Measurements from ENCODE around the gene PTPRU.

Gene PTPRU

DNA sequence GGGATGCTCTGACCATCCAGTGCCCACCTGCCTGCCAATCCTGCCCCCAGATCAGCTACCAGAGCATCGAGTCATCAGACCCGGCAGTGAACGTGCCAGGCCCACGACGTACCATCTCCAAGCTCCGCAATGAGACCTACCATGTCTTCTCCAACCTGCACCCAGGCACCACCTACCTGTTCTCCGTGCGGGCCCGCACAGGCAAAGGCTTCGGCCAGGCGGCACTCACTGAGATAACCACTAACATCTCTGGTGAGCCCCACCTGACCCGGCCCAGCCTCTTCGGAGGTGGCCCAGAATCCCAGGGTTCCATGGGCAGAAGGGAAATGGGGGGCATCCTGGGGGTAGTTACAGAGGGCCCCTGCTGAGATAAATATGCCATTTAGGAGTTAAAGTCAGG lies 43.1 kb downstream of the PTPRU start:
- no peak overlapping the region for H3K4me3 ChIP-seq (ENCODE audit: low read depth, low read length)
- H3K79me2 ChIP-seq = no peaks in the 10 kb centered on the region
- no peaks in the 10 kb centered on the region for H3K4me1 ChIP-seq
- H3K9me3 ChIP-seq (ENCODE audit: control insufficient read depth, low read length) = no peaks in the 10 kb centered on the region
- no peak overlapping the region for H3K9ac ChIP-seq
- no peaks in the 10 kb centered on the region for H3K36me3 ChIP-seq (ENCODE audit: control insufficient read depth, insufficient read depth, low read length)
- TF ChIP-seq, protein P1, sequence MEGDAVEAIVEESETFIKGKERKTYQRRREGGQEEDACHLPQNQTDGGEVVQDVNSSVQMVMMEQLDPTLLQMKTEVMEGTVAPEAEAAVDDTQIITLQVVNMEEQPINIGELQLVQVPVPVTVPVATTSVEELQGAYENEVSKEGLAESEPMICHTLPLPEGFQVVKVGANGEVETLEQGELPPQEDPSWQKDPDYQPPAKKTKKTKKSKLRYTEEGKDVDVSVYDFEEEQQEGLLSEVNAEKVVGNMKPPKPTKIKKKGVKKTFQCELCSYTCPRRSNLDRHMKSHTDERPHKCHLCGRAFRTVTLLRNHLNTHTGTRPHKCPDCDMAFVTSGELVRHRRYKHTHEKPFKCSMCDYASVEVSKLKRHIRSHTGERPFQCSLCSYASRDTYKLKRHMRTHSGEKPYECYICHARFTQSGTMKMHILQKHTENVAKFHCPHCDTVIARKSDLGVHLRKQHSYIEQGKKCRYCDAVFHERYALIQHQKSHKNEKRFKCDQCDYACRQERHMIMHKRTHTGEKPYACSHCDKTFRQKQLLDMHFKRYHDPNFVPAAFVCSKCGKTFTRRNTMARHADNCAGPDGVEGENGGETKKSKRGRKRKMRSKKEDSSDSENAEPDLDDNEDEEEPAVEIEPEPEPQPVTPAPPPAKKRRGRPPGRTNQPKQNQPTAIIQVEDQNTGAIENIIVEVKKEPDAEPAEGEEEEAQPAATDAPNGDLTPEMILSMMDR (IDR thresholded peaks at IDR 0.05) = no peak
- no peak overlapping the region for H3K4me2 ChIP-seq (ENCODE audit: low read length)
- H2AFZ ChIP-seq = no peak overlapping the region
- no peak overlapping the region for H3K27ac ChIP-seq
- H3K27me3 ChIP-seq (ENCODE audit: control insufficient read depth, insufficient read depth, low read length) = no peaks in the 10 kb centered on the region

- Histone ChIP-seq H2AFZ (no peak overlapping the region), H3K79me2 (no peaks in the 10 kb centered on the region), H3K9me3 (ENCODE audit: control insufficient read depth, low read length) (no peaks in the 10 kb centered on the region), H3K4me1 (no peaks in the 10 kb centered on the region), H3K4me2 (ENCODE audit: low read length) (no peak overlapping the region), H3K27me3 (ENCODE audit: control insufficient read depth, insufficient read depth, low read length) (no peaks in the 10 kb centered on the region), H3K36me3 (ENCODE audit: control insufficient read depth, insufficient read depth, low read length) (no peaks in the 10 kb centered on the region), H3K4me3 (ENCODE audit: low read depth, low read length) (no peak overlapping the region), H3K9ac (no peak overlapping the region), H3K27ac (no peak overlapping the region)
- TF ChIP-seq, protein P1 (IDR thresholded peaks at IDR 0.05) = no peak
Observed at GRCh38 chr1:29279951-29280391, 43.6 kb downstream of the PTPRU start.

DNA sequence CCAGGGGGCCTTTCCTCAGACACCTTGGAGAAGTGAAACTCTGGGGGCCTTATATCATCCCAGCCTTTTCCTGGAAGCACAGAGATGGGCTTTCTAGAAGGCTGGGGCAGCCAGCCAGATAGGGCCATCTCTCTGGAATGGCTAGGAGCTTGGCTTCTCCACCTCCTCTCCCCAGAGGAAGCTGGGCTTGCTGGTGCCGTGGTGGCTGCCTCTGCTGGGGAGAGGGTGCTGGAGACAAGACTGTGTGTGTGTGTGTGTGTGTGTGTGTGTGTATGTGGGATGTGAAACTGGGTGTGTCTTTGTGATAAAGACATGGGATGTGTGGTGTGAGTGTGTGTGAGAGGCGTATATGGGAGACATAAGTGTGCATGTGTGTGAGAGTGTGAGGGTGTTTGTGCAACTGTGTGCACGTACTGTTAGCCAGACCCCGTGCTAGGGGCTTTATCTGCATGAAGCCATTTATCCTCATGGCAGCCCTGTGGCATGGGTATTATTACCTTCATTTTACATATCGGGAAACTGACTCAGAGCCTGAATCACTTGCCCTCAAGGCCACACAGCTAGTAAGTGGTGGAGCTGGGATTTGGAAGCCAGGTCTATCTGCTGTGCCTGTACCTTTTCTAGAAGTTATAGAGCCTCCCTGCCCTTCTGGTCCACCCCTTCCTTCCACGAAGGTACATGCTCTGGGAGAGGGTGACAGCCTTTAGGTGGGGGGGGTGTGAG lies 44.2 kb downstream of the PTPRU start:
- Histone ChIP-seq H3K27ac (no peak overlapping the region), H3K79me2 (no peaks in the 10 kb centered on the region), H3K9ac (no peak overlapping the region), H3K9me3 (ENCODE audit: control insufficient read depth, low read length) (no peaks in the 10 kb centered on the region), H3K4me1 (no peaks in the 10 kb centered on the region), H2AFZ (no peak overlapping the region), H3K27me3 (ENCODE audit: control insufficient read depth, insufficient read depth, low read length) (no peaks in the 10 kb centered on the region), H3K36me3 (ENCODE audit: control insufficient read depth, insufficient read depth, low read length) (no peaks in the 10 kb centered on the region), H3K4me3 (ENCODE audit: low read depth, low read length) (no peak overlapping the region), H3K4me2 (ENCODE audit: low read length) (no peak overlapping the region)
- TF ChIP-seq, protein P1 (IDR thresholded peaks at IDR 0.05) = no peak

GRCh38 chr1:29281571-29281970 lies 45.2 kb downstream of the PTPRU start:
- Histone ChIP-seq H3K36me3 (ENCODE audit: control insufficient read depth, insufficient read depth, low read length) (no peaks in the 10 kb centered on the region), H3K4me3 (ENCODE audit: low read depth, low read length) (no peak overlapping the region), H3K4me2 (ENCODE audit: low read length) (no peak overlapping the region), H2AFZ (no peak overlapping the region), H3K9me3 (ENCODE audit: control insufficient read depth, low read length) (no peaks in the 10 kb centered on the region), H3K79me2 (no peaks in the 10 kb centered on the region), H3K27ac (no peak overlapping the region), H3K4me1 (no peaks in the 10 kb centered on the region), H3K9ac (no peak overlapping the region), H3K27me3 (ENCODE audit: control insufficient read depth, insufficient read depth, low read length) (no peaks in the 10 kb centered on the region)
- TF ChIP-seq, protein P1 (IDR thresholded peaks at IDR 0.05) = no peak

Measured in parathyroid adenoma (tissue), 2 donors.